LoVo (cell line): ENCODE measurements around the gene RPS6KA5.
"Not testable (repeated sequence)": the region's sequence is repeated elsewhere in the genome, so short reads cannot be mapped to it uniquely, and the experiment has no call there.

Experiments used
- DNase-seq: peaks from one replicate; pipeline ENCODE4 v3.0.0-alpha.2; 2016; ENCODE audit warnings: low spot score

Gene RPS6KA5

GRCh38 chr14:90985601-90986242, 74.7 kb downstream of the RPS6KA5 start:
- no peak for DNase-seq

- no peak for DNase-seq
Observed at GRCh38 chr14:90983560-90983959, 76.9 kb downstream of the RPS6KA5 start.

GRCh38 chr14:90981636-90982035, 78.8 kb downstream of the RPS6KA5 start:
- DNase-seq: no peak

- DNase-seq: not testable (repeated sequence)
Observed at GRCh38 chr14:90980636-90981035, 79.8 kb downstream of the RPS6KA5 start.

GRCh38 chr14:90979515-90979914, 80.9 kb downstream of the RPS6KA5 start:
- DNase-seq: no peak

- DNase-seq: peak; percentile 57
Observed at GRCh38 chr14:90976101-90976500, 84.3 kb downstream of the RPS6KA5 start.

GRCh38 chr14:90971687-90972086, 88.8 kb downstream of the RPS6KA5 start:
- no peak for DNase-seq

GRCh38 chr14:90970167-90970600, 90.3 kb downstream of the RPS6KA5 start:
- peak; percentile 89 for DNase-seq

- DNase-seq: no peak
Observed at GRCh38 chr14:90969531-90970166, 90.8 kb downstream of the RPS6KA5 start.

- no peak for DNase-seq
Observed at GRCh38 chr14:90968025-90968424, 92.4 kb downstream of the RPS6KA5 start.

- no peak for DNase-seq
Observed at GRCh38 chr14:90966493-90966892, 93.9 kb downstream of the RPS6KA5 start.

- DNase-seq: no peak
Observed at GRCh38 chr14:90965765-90966164, 94.7 kb downstream of the RPS6KA5 start.

- no peak for DNase-seq
Observed at GRCh38 chr14:90963343-90963742, 97.1 kb downstream of the RPS6KA5 start.

GRCh38 chr14:90962505-90963109, 97.8 kb downstream of the RPS6KA5 start:
- no peak for DNase-seq

GRCh38 chr14:90960818-90961217, 99.6 kb downstream of the RPS6KA5 start:
- no peak for DNase-seq

- no peak for DNase-seq
Observed at GRCh38 chr14:90959344-90959743, 101.1 kb downstream of the RPS6KA5 start.

- no peak for DNase-seq
Observed at GRCh38 chr14:90956273-90956672, 104.2 kb downstream of the RPS6KA5 start.

GRCh38 chr14:90953643-90954042, 106.8 kb downstream of the RPS6KA5 start:
- DNase-seq: not testable (repeated sequence)

- DNase-seq: no peak
Observed at GRCh38 chr14:90943367-90943766, 117.1 kb downstream of the RPS6KA5 start.

GRCh38 chr14:90942511-90942910, 117.9 kb downstream of the RPS6KA5 start:
- no peak for DNase-seq

GRCh38 chr14:90941706-90942105, 118.7 kb downstream of the RPS6KA5 start:
- DNase-seq: no peak

GRCh38 chr14:90940318-90940962, 120.0 kb downstream of the RPS6KA5 start:
- no peak for DNase-seq

- DNase-seq: not testable (repeated sequence)
Observed at GRCh38 chr14:90939252-90939795, 121.1 kb downstream of the RPS6KA5 start.
